B cell (primary cell): ENCODE data around the gene CSF2RB. TPM values are rescaled to one million over a fixed set of nuclear protein-coding genes. Genes with fewer than 3 reads are reported as not detected.

ENCODE experiments used
- ATAC-seq: fragments of 200-7000 bp; cut with Tn5 transposase; one replicate; pipeline ENCODE4 v1.10.0; 2021; ENCODE audit warnings: low read depth, mild to moderate bottlenecking, moderate number of reproducible peaks, moderate library complexity
- CTCF ChIA-PET: fragments of 350-600 bp; sonication (Branson Sonifier 250); formaldehyde crosslinking; loops from one replicate; lab custom pipeline; 2021; ENCODE audit warnings: antibody characterized with exemption, inconsistent platforms; lab: Charles Lee
- POLR2A ChIA-PET: fragments of 350-600 bp; sonication (Branson Sonifier 250); formaldehyde crosslinking; loops from one replicate; lab custom pipeline; 2021; ENCODE audit warnings: antibody characterized with exemption; lab: Charles Lee
- DNase-seq: peaks from one replicate; pipeline ENCODE4 v3.0.0; 2013
- H2AFZ ChIP-seq: 2 replicates; pipeline ENCODE4 v1.6.1; 2012; ENCODE audit warnings: mild to moderate bottlenecking, low read depth, low read length; ENCODE audit not compliant: insufficient read depth, poor library complexity, severe bottlenecking
- H3K27ac ChIP-seq, 2 donors: 1 replicate in 1 of 2; 2 replicates in 1 of 2; pipeline ENCODE4 v1.5.1; 2012 to 2013; ENCODE audit warnings: low read length in 2 of 2, mild to moderate bottlenecking in 2 of 2, moderate library complexity in 1 of 2
- H3K27me3 ChIP-seq, 4 experiments: fragments of 200-600 bp in 1 of 4; sonication (generic) in 1 of 4; replicated peaks in 1 of 4; 1 replicate in 2 of 4; 2 replicates in 2 of 4; pipeline versions ENCODE4 v1.6.1 to v1.7.0; 2013 to 2016; ENCODE audit warnings: low read length in 3 of 4, mild to moderate bottlenecking in 2 of 4, mixed read lengths in 1 of 4, moderate library complexity in 1 of 4; ENCODE audit not compliant: insufficient read depth in 4 of 4, control insufficient read depth in 3 of 4; ENCODE audit errors: control extremely low read depth in 1 of 4
- H3K36me3 ChIP-seq, 2 experiments: replicated peaks in 1 of 2; 1 replicate in 1 of 2; 2 replicates in 1 of 2; pipeline versions ENCODE4 v1.6.1 to v1.7.1; 2013; ENCODE audit warnings: low read length in 1 of 2; ENCODE audit not compliant: insufficient read depth in 2 of 2, control insufficient read depth in 1 of 2; ENCODE audit errors: control extremely low read depth in 1 of 2, extremely low read depth in 1 of 2
- H3K4me1 ChIP-seq, 2 donors: fragments of 200-600 bp in 1 of 2; sonication (generic) in 1 of 2; 1 replicate in 1 of 2; 2 replicates in 1 of 2; pipeline versions ENCODE4 v1.5.1 to v1.6.1; 2013 to 2017; ENCODE audit warnings: low read length in 2 of 2; ENCODE audit not compliant: control insufficient read depth in 2 of 2, insufficient read depth in 2 of 2
- H3K4me2 ChIP-seq: replicated peaks from 2 replicates; pipeline ENCODE3; 2012; ENCODE audit warnings: mild to moderate bottlenecking, low read depth, low read length; ENCODE audit not compliant: poor library complexity, severe bottlenecking
- H3K4me3 ChIP-seq, 5 experiments: fragments of 200-600 bp in 1 of 5; sonication (generic) in 1 of 5; 1 replicate in 3 of 5; 2 replicates in 2 of 5; pipeline versions ENCODE4 v1.5.1 to v1.7.0; 2011 to 2016; ENCODE audit warnings: low read length in 4 of 5, mild to moderate bottlenecking in 4 of 5, low read depth in 2 of 5, control low read depth in 1 of 5, moderate library complexity in 1 of 5; ENCODE audit not compliant: insufficient read depth in 1 of 5; ENCODE audit errors: control extremely low read depth in 1 of 5, extremely low read depth in 1 of 5
- H3K79me2 ChIP-seq: fragments of 200-600 bp; sonication (generic); one replicate; pipeline ENCODE4 v1.6.0; 2016; ENCODE audit warnings: low read length; ENCODE audit not compliant: control insufficient read depth, insufficient read depth
- H3K9ac ChIP-seq: fragments of 200-600 bp; sonication (generic); 2 replicates; pipeline ENCODE4 v1.6.1; 2017; ENCODE audit warnings: mild to moderate bottlenecking, low read length, moderate library complexity
- H3K9me3 ChIP-seq, 3 donors: one replicate each; pipeline versions ENCODE4 v1.6.1 to v1.7.1; 2013; ENCODE audit warnings: low read length in 2 of 3; ENCODE audit not compliant: control insufficient read depth in 2 of 3, insufficient read depth in 1 of 3; ENCODE audit errors: control extremely low read depth in 1 of 3
- H4K20me1 ChIP-seq: 2 replicates; pipeline ENCODE4 v1.6.0; 2012; ENCODE audit warnings: mild to moderate bottlenecking, low read length; ENCODE audit not compliant: insufficient read depth, control insufficient read depth, poor library complexity, severe bottlenecking
- H3K27ac Mint-ChIP-seq: one replicate; pipeline ENCODE4 v1.8.0; 2021; ENCODE audit warnings: mixed read lengths
- H3K27me3 Mint-ChIP-seq: one replicate; pipeline ENCODE4 v1.8.0; 2021; ENCODE audit warnings: mixed read lengths
- H3K4me1 Mint-ChIP-seq: one replicate; pipeline ENCODE4 v1.8.0; 2021; ENCODE audit warnings: mixed read lengths
- H3K4me3 Mint-ChIP-seq: one replicate; pipeline ENCODE4 v1.8.0; 2021; ENCODE audit warnings: mixed read lengths
- H3K9me3 Mint-ChIP-seq: one replicate; pipeline ENCODE4 v1.8.0; 2022; ENCODE audit warnings: mixed read lengths; ENCODE audit not compliant: insufficient read depth
- CTCF ChIP-seq: fragments of 200-600 bp; IDR thresholded peaks from one replicate; pipeline ENCODE4 v1.8.0; 2022; ENCODE audit warnings: antibody characterized with exemption, mild to moderate bottlenecking
- EZH2 ChIP-seq: IDR thresholded peaks from 2 replicates; pipeline ENCODE4 v1.6.1; 2012; ENCODE audit warnings: borderline replicate concordance, low read depth, mild to moderate bottlenecking, moderate library complexity, low read length; ENCODE audit not compliant: insufficient read depth, poor library complexity, severe bottlenecking
- WGBS: methylation state at CpG from one replicate; pipeline ENCODE4 v1.1.5; 2013; ENCODE audit warnings: missing lambda C conversion rate; ENCODE audit not compliant: insufficient coverage; 5-methylcytosine and 5-hydroxymethylcytosine counted together
- intact Hi-C: fragments of 100-400 bp; cut with micrococcal nuclease; formaldehyde crosslinking; loops from one replicate; pipeline ENCODE4 v1.10.0; 2022
- polyA plus RNA-seq: library from polyadenylated mRNA; depleted of rRNA; stranded (reverse); fragments of >200 nt; gene quantifications from 2 replicates; pipeline ENCODE4 v1.2.3, GENCODE V29; 2012
- total RNA-seq, 2 donors: library from RNA; stranded (reverse); fragments of 120-200 nt in 1 of 2; gene quantifications; 1 replicate in 1 of 2; 2 replicates in 1 of 2; pipeline versions ENCODE4 v1.2.3 to v1.2.4, GENCODE V29; 2013 to 2022

The CSF2RB gene
- total and polyA plus RNA-seq, 2 donors (not counting 1 experiment from before 2014, with no cell fraction given) = 22.0 to 39.7 TPM

- no peak for ATAC-seq
- Histone ChIP-seq H3K36me3 (no peaks in the 10 kb centered on the region), H4K20me1 (no peaks in the 10 kb centered on the region), H3K27me3 (peaks cover 0 to 8% (median 2%) of the 10 kb centered on the region in 4 experiments), H3K4me2 (no peak overlapping the region), H2AFZ (no peak overlapping the region), H3K27ac (no peak overlapping the region), H3K79me2 (no peaks in the 10 kb centered on the region), H3K9me3 (no peaks in the 10 kb centered on the region), H3K4me1 (no peaks in the 10 kb centered on the region), H3K4me3 (no peak overlapping the region), H3K9ac (no peak overlapping the region)
- H3K9me3 Mint-ChIP-seq = no peaks in the 10 kb centered on the region
- TF ChIP-seq CTCF (no peak), EZH2 (no peak)
- no peak overlapping the region for H3K27ac Mint-ChIP-seq
- ChIA-PET POLR2A (no interaction called here), CTCF (interaction anchor here (3.6 kb wide), 1 partner anchor 12 kb away, joined by 18 read pairs; no protein-coding TSS in a partner anchor)
- 47% methylated on average over 2 of the region's 2 CpGs for WGBS
- intact Hi-C loops = no loop called here
- peaks cover 11% of the 10 kb centered on the region for H3K27me3 Mint-ChIP-seq
- no peak for DNase-seq
- no peaks in the 10 kb centered on the region for H3K4me1 Mint-ChIP-seq
- no peak overlapping the region for H3K4me3 Mint-ChIP-seq
Observed at GRCh38 chr22:36965696-36966095, 52.3 kb downstream of the CSF2RB start.

- no peak overlapping the region for H3K4me3 ChIP-seq
- H3K4me1 ChIP-seq = no peaks in the 10 kb centered on the region
- no peaks in the 10 kb centered on the region for H3K36me3 ChIP-seq
- no peaks in the 10 kb centered on the region for H3K9me3 ChIP-seq
- POLR2A ChIA-PET = no interaction called here
- intact Hi-C loops = no loop called here
- no peaks in the 10 kb centered on the region for H3K9me3 Mint-ChIP-seq
- H3K27ac Mint-ChIP-seq = no peak overlapping the region
- no peak for TF ChIP-seq CTCF
- TF ChIP-seq EZH2 = no peak
- WGBS = 95% methylated on average over 10 of the region's 11 CpGs
- ATAC-seq (no peak), DNase-seq (no peak)
- H3K4me2 ChIP-seq = no peak overlapping the region
- no peak overlapping the region for H2AFZ ChIP-seq
- H3K9ac ChIP-seq = no peak overlapping the region
- peaks cover 0 to 2% (median under 1%) of the 10 kb centered on the region in 4 experiments for H3K27me3 ChIP-seq
- H3K4me3 Mint-ChIP-seq = no peak overlapping the region
- H3K79me2 ChIP-seq = no peaks in the 10 kb centered on the region
- H3K27me3 Mint-ChIP-seq = no peaks in the 10 kb centered on the region
- CTCF ChIA-PET = interaction anchor here (1.3 to 2.1 kb wide), 2 partner anchors 11 to 185 kb away, joined by 3 to 18 read pairs; no protein-coding TSS in a partner anchor
- H3K4me1 Mint-ChIP-seq = no peaks in the 10 kb centered on the region
- no peak overlapping the region for H3K27ac ChIP-seq
- H4K20me1 ChIP-seq = no peaks in the 10 kb centered on the region
Observed at GRCh38 chr22:36966851-36967540, 53.6 kb downstream of the CSF2RB start.
